Uterine smooth muscle cell (primary cell): ENCODE measurements around the gene ZC3H7B. TPM values are rescaled to one million over a fixed set of nuclear protein-coding genes. Genes with fewer than 3 reads are reported as not detected.

Experiments
- total RNA-seq: library from RNA; depleted of rRNA; stranded (reverse); fragments of >200 nt; gene quantifications from 2 replicates; pipeline ENCODE4 v1.2.3, GENCODE V29; 2014

Gene ZC3H7B
- total RNA-seq = 38.8 and 44.1 TPM in 2 replicates

GRCh38 chr22:41301085-41302020 lies at the start of gene ZC3H7B:
TSS of gene ZC3H7B (plus strand) at chr22:41301525. CDS start at chr22:41320661, 19,136 bp downstream.

GRCh38 chr22:41285820-41286638 lies 15.3 kb upstream of the ZC3H7B start, which contains the start of gene RANGAP1:
TSS of gene RANGAP1 (minus strand) at chr22:41286187. CDS start at chr22:41281044, 5,143 bp downstream.

GRCh38 chr22:41381329-41382097 lies 80.2 kb downstream of the ZC3H7B start, which contains the start of gene TEF:
TSS of gene TEF (plus strand) at chr22:41381942. CDS start at chr22:41382045, 103 bp downstream.

Other genes with a start within 250 kb of the ZC3H7B start
- gene EP300, start 208.9 kb upstream of the ZC3H7B start, total RNA-seq = 35.2 and 36.9 TPM in 2 replicates
- gene L3MBTL2, start 96.2 kb upstream of the ZC3H7B start, total RNA-seq = 21.1 and 28.9 TPM in 2 replicates
- 0.33 and 1.4 TPM in 2 replicates for gene CHADL, start 60.6 kb upstream of the ZC3H7B start, total RNA-seq
- 48.1 and 116 TPM in 2 replicates for gene RANGAP1, start 15.3 kb upstream of the ZC3H7B start, total RNA-seq
- gene TEF, start 80.4 kb downstream of the ZC3H7B start, total RNA-seq = 15.1 and 15.4 TPM in 2 replicates
- gene TOB2, start 145.3 kb downstream of the ZC3H7B start, total RNA-seq = 13.4 and 19.0 TPM in 2 replicates
- gene PHF5A, start 167.2 kb downstream of the ZC3H7B start, total RNA-seq = 58.5 and 86.0 TPM in 2 replicates
- gene ACO2, start 167.6 kb downstream of the ZC3H7B start, total RNA-seq = 80.8 and 84.9 TPM in 2 replicates
- gene POLR3H, start 242.9 kb downstream of the ZC3H7B start, total RNA-seq = 15.5 and 19.3 TPM in 2 replicates